Smooth muscle cell (in vitro differentiated cells): ENCODE data around the gene GATAD2B. TPM values are rescaled to one million over a fixed set of nuclear protein-coding genes. Genes with fewer than 3 reads are reported as not detected.

Experiments used
- DNase-seq: peaks from one replicate; lab custom pipeline; 2025; ENCODE audit not compliant: unreplicated experiment; lab: John Stamatoyannopoulos, UW
- H2AFZ ChIP-seq: fragments of 200-600 bp; sonication (generic); 2 replicates; pipeline ENCODE4 v1.6.0; 2016; ENCODE audit warnings: antibody characterized with exemption, low read depth, mild to moderate bottlenecking
- H3F3A ChIP-seq: fragments of 200-600 bp; sonication (generic); 2 replicates; pipeline ENCODE4 v1.6.0; 2017; ENCODE audit warnings: antibody characterized with exemption, low read depth
- H3K27ac ChIP-seq: fragments of 200-600 bp; sonication (generic); 2 replicates; pipeline ENCODE4 v1.5.1; 2016; ENCODE audit warnings: low read depth, mild to moderate bottlenecking
- H3K27me3 ChIP-seq: fragments of 200-600 bp; sonication (generic); 2 replicates; pipeline ENCODE4 v1.6.1; 2016; ENCODE audit warnings: low read depth, mild to moderate bottlenecking
- H3K36me3 ChIP-seq: fragments of 200-600 bp; sonication (generic); 2 replicates; pipeline ENCODE4 v1.5.1; 2016; ENCODE audit warnings: low read depth
- H3K4me1 ChIP-seq: fragments of 200-600 bp; sonication (generic); 2 replicates; pipeline ENCODE4 v1.5.1; 2016; ENCODE audit warnings: low read depth
- H3K4me2 ChIP-seq: fragments of 200-600 bp; sonication (generic); 2 replicates; pipeline ENCODE4 v1.6.0; 2016; ENCODE audit warnings: mild to moderate bottlenecking
- H3K4me3 ChIP-seq: fragments of 200-600 bp; sonication (generic); 2 replicates; pipeline ENCODE4 v1.5.1; 2016; ENCODE audit warnings: mild to moderate bottlenecking
- H3K79me2 ChIP-seq: fragments of 200-600 bp; sonication (generic); 2 replicates; pipeline ENCODE4 v1.6.0; 2016; ENCODE audit warnings: low read depth, mild to moderate bottlenecking
- H3K9ac ChIP-seq: fragments of 200-600 bp; sonication (generic); 2 replicates; pipeline ENCODE4 v1.6.0; 2016; ENCODE audit warnings: low read depth
- H3K9me3 ChIP-seq: fragments of 200-600 bp; sonication (generic); replicated peaks from 2 replicates; pipeline ENCODE4 v1.5.1; 2016; ENCODE audit warnings: low read depth
- H4K20me1 ChIP-seq: fragments of 200-600 bp; sonication (generic); 2 replicates; pipeline ENCODE4 v1.6.0; 2016; ENCODE audit warnings: low read depth
- WGBS: methylation state at CpG from one replicate; pipeline ENCODE4 v1.1.7; 2016; ENCODE audit warnings: low lambda C conversion rate; 5-methylcytosine and 5-hydroxymethylcytosine counted together
- polyA plus RNA-seq: library from polyadenylated mRNA; unstranded; fragments of >200 nt; fragmentation: Nextera tagmentation; extraction: Ambion mirVana; gene quantifications from 2 replicates; pipeline ENCODE4 v1.2.1, GENCODE V29; 2016
- total RNA-seq: library from RNA; depleted of rRNA; stranded (reverse); fragments of >200 nt; gene quantifications from 2 replicates; pipeline ENCODE4 v1.2.3, GENCODE V29; 2014
- TF ChIP-seq, protein P1 (sequence below): fragments of 200-600 bp; sonication (generic); IDR thresholded peaks from 2 replicates; pipeline ENCODE4 v1.5.1; 2017; ENCODE audit warnings: borderline replicate concordance, mild to moderate bottlenecking, antibody characterized with exemption; ENCODE audit not compliant: insufficient read depth, poor library complexity, severe bottlenecking

Gene GATAD2B
- total and polyA plus RNA-seq, 2 experiments from 2014 or later, result 7.8 to 24.9 TPM

GRCh38 chr1:153954826-153955225, 32.1 kb upstream of the GATAD2B start:
- Histone ChIP-seq H3K4me1 (peaks cover 4% of the 10 kb centered on the region), H3K4me2 (no peak overlapping the region), H3K79me2 (peaks cover 46% of the 10 kb centered on the region), H3K27ac (no peak overlapping the region), H4K20me1 (peaks cover 48% of the 10 kb centered on the region), H2AFZ (no peak overlapping the region), H3K27me3 (no peaks in the 10 kb centered on the region), H3K4me3 (no peak overlapping the region), H3K9ac (no peak overlapping the region), H3K36me3 (no peaks in the 10 kb centered on the region), H3F3A (no peaks in the 10 kb centered on the region), H3K9me3 (no peaks in the 10 kb centered on the region)
- 98% methylated on average over 10 of the region's 10 CpGs for WGBS
- DNase-seq, result no peak
- TF ChIP-seq, protein P1, sequence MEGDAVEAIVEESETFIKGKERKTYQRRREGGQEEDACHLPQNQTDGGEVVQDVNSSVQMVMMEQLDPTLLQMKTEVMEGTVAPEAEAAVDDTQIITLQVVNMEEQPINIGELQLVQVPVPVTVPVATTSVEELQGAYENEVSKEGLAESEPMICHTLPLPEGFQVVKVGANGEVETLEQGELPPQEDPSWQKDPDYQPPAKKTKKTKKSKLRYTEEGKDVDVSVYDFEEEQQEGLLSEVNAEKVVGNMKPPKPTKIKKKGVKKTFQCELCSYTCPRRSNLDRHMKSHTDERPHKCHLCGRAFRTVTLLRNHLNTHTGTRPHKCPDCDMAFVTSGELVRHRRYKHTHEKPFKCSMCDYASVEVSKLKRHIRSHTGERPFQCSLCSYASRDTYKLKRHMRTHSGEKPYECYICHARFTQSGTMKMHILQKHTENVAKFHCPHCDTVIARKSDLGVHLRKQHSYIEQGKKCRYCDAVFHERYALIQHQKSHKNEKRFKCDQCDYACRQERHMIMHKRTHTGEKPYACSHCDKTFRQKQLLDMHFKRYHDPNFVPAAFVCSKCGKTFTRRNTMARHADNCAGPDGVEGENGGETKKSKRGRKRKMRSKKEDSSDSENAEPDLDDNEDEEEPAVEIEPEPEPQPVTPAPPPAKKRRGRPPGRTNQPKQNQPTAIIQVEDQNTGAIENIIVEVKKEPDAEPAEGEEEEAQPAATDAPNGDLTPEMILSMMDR, result no peak

- Histone ChIP-seq H3K4me3 (no peak overlapping the region), H3K4me2 (no peak overlapping the region), H3K4me1 (peaks cover 4% of the 10 kb centered on the region), H3F3A (no peaks in the 10 kb centered on the region), H3K27me3 (no peaks in the 10 kb centered on the region), H4K20me1 (peaks cover 48% of the 10 kb centered on the region), H2AFZ (no peak overlapping the region), H3K27ac (no peak overlapping the region), H3K36me3 (no peaks in the 10 kb centered on the region), H3K9ac (no peak overlapping the region), H3K9me3 (no peaks in the 10 kb centered on the region), H3K79me2 (peaks cover 46% of the 10 kb centered on the region)
- DNase-seq, result no peak
- TF ChIP-seq, protein P1, result no peak
- WGBS, result 95% methylated on average over 4 of the region's 4 CpGs
Observed at GRCh38 chr1:153953859-153954365, 31.1 kb upstream of the GATAD2B start.

DNA sequence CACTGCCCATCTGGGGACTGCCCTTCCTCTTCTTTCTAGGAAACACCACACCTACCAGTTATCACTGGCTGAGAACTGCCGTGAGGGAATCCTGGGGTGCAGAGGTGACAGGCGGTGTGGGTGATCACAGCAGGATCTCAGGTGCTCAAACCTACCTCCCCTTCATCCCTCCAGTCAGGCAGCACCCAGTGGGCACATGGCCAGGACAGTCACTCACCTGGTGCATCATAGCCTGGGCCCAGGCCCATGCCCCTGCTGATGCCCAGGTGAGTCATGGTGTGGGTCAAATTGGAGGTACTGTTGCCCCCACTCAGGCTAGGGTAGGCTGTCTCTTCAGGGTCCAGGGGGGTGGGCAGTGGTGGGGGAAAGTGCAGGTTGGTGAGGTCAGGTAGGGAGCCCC, 29.0 kb upstream of the GATAD2B start:
- no peak overlapping the region for H3K27ac ChIP-seq
- no peak overlapping the region for H3K4me2 ChIP-seq
- peaks cover 36% of the 10 kb centered on the region for H4K20me1 ChIP-seq
- WGBS, result 100% methylated on average over 2 of the region's 2 CpGs
- TF ChIP-seq, protein P1, result no peak
- no peaks in the 10 kb centered on the region for H3F3A ChIP-seq
- no peak overlapping the region for H3K4me3 ChIP-seq
- no peaks in the 10 kb centered on the region for H3K4me1 ChIP-seq
- peaks cover 32% of the 10 kb centered on the region for H3K79me2 ChIP-seq
- no peaks in the 10 kb centered on the region for H3K9me3 ChIP-seq
- no peaks in the 10 kb centered on the region for H3K27me3 ChIP-seq
- no peak for DNase-seq
- H2AFZ ChIP-seq, result no peak overlapping the region
- H3K9ac ChIP-seq, result no peak overlapping the region
- no peaks in the 10 kb centered on the region for H3K36me3 ChIP-seq

DNA sequence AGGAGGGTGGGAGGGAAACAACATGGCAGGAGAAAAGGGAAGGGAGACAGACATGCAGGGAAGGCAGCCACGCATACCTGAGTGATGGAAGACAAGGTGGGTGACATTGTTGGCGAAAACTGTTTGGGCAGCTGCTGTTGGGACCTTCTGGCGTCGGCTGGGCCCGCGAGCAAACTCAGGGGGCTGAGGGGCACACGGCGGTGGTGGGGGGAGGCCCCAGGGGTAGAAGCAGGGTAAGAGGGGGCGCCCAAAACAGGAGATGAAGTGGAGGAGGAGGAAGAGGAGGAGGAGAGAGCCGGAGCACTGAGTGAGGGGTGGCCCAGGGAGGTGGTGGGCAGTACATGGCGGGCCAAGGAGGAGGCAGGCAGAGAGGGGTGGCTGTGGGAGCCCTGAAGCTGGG, 28.4 kb upstream of the GATAD2B start:
- Histone ChIP-seq H3K4me1 (no peaks in the 10 kb centered on the region), H2AFZ (no peak overlapping the region), H3K27ac (no peak overlapping the region), H3K9me3 (no peaks in the 10 kb centered on the region), H3K36me3 (no peaks in the 10 kb centered on the region), H4K20me1 (peaks cover 30% of the 10 kb centered on the region), H3F3A (no peaks in the 10 kb centered on the region), H3K9ac (no peak overlapping the region), H3K4me3 (no peak overlapping the region), H3K27me3 (no peaks in the 10 kb centered on the region), H3K4me2 (no peak overlapping the region), H3K79me2 (peaks cover 28% of the 10 kb centered on the region)
- no peak for DNase-seq
- TF ChIP-seq, protein P1, result no peak
- 98% methylated on average over 8 of the region's 11 CpGs for WGBS
